PC-3 (cell line): Measurements from ENCODE around the gene INCA1.

ENCODE experiments used
- EZH2 ChIP-seq: fragments of 300-600 bp; sonication (generic); IDR thresholded peaks from one replicate; pipeline ENCODE4 v1.6.1; 2017; ENCODE audit warnings: antibody characterized with exemption, mild to moderate bottlenecking, low read length; ENCODE audit not compliant: unreplicated experiment
- TF ChIP-seq, protein P1 (sequence below): fragments of 300-600 bp; sonication (generic); conservative IDR thresholded peaks from 2 replicates; pipeline ENCODE4 v1.5.1; 2017; ENCODE audit warnings: antibody characterized with exemption, low read depth, mild to moderate bottlenecking, low read length

- no peak for TF ChIP-seq EZH2
- TF ChIP-seq, protein P1, sequence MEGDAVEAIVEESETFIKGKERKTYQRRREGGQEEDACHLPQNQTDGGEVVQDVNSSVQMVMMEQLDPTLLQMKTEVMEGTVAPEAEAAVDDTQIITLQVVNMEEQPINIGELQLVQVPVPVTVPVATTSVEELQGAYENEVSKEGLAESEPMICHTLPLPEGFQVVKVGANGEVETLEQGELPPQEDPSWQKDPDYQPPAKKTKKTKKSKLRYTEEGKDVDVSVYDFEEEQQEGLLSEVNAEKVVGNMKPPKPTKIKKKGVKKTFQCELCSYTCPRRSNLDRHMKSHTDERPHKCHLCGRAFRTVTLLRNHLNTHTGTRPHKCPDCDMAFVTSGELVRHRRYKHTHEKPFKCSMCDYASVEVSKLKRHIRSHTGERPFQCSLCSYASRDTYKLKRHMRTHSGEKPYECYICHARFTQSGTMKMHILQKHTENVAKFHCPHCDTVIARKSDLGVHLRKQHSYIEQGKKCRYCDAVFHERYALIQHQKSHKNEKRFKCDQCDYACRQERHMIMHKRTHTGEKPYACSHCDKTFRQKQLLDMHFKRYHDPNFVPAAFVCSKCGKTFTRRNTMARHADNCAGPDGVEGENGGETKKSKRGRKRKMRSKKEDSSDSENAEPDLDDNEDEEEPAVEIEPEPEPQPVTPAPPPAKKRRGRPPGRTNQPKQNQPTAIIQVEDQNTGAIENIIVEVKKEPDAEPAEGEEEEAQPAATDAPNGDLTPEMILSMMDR: no peak
Observed at GRCh38 chr17:4969551-4970173, 27.7 kb downstream of the INCA1 start.
